Activated T-cell treated with anti-CD3 and anti-CD28 coated beads, Interleukin-2, amount 50 U/mL, for 72 hours (primary cell): ENCODE results near the gene ZNF521. TPM values are rescaled to one million over a fixed set of nuclear protein-coding genes. Genes with fewer than 3 reads are reported as not detected.
"Not testable (repeated sequence)": the region's sequence is repeated elsewhere in the genome, so short reads cannot be mapped to it uniquely, and the experiment has no call there.

Source experiments
- ATAC-seq, 2 donors: fragments of 150-1000 bp; cut with Tn5 transposase; replicated peaks in 1 of 2; 2 replicates each; pipeline ENCODE4 v1.10.0; 2021; ENCODE audit warnings: moderate library complexity in 2 of 2, mild to moderate bottlenecking in 1 of 2
- DNase-seq, 2 donors: peaks; one replicate each; pipeline ENCODE4 v3.0.0; 2021 to 2022; ENCODE audit warnings: mixed read lengths in 1 of 2
- H3K27ac Mint-ChIP-seq: one replicate; pipeline ENCODE4 v1.8.0; 2022; ENCODE audit warnings: mild to moderate bottlenecking, moderate library complexity, mixed read lengths
- H3K27me3 Mint-ChIP-seq: one replicate; pipeline ENCODE4 v1.8.0; 2022; ENCODE audit warnings: low read depth, mixed read lengths
- H3K36me3 Mint-ChIP-seq, 2 donors: one replicate each; pipeline ENCODE4 v1.8.0; 2022; ENCODE audit warnings: mixed read lengths in 2 of 2, mild to moderate bottlenecking in 1 of 2; ENCODE audit not compliant: insufficient read depth in 2 of 2
- H3K4me1 Mint-ChIP-seq: one replicate; pipeline ENCODE4 v1.8.0; 2022; ENCODE audit warnings: low read depth, mixed read lengths
- H3K4me3 Mint-ChIP-seq, 2 donors: one replicate each; pipeline ENCODE4 v1.8.0; 2022; ENCODE audit warnings: mild to moderate bottlenecking in 2 of 2, mixed read lengths in 2 of 2, moderate library complexity in 2 of 2
- H3K9me3 Mint-ChIP-seq, 2 donors: one replicate each; pipeline ENCODE4 v1.8.0; 2022; ENCODE audit warnings: mixed read lengths in 2 of 2
- total RNA-seq, 2 donors: library from RNA; stranded (reverse); gene quantifications; one replicate each; pipeline ENCODE4 v1.2.3, GENCODE V29; 2022

Gene ZNF521
- total RNA-seq, 2 donors from 2014 or later, result not detected

- no peaks in the 10 kb centered on the region for H3K9me3 Mint-ChIP-seq
- ATAC-seq (no peak), DNase-seq (no peak)
- H3K27ac Mint-ChIP-seq, result no peak overlapping the region
- H3K4me3 Mint-ChIP-seq, result no peak overlapping the region
- no peaks in the 10 kb centered on the region for H3K4me1 Mint-ChIP-seq
- no peaks in the 10 kb centered on the region for H3K27me3 Mint-ChIP-seq
- H3K36me3 Mint-ChIP-seq, result no peaks in the 10 kb centered on the region
Observed at GRCh38 chr18:25056429-25056828, 295.5 kb downstream of the ZNF521 start.

- H3K27me3 Mint-ChIP-seq, result no peaks in the 10 kb centered on the region
- H3K36me3 Mint-ChIP-seq, result no peaks in the 10 kb centered on the region
- no peak for ATAC-seq
Observed at GRCh38 chr18:25055076-25055475, 296.9 kb downstream of the ZNF521 start.

GRCh38 chr18:25053466-25053865 lies 298.5 kb downstream of the ZNF521 start:
- no peak overlapping the region for H3K4me3 Mint-ChIP-seq
- no peak overlapping the region for H3K27ac Mint-ChIP-seq
- no peaks in the 10 kb centered on the region for H3K27me3 Mint-ChIP-seq
- H3K4me1 Mint-ChIP-seq, result no peaks in the 10 kb centered on the region
- no peaks in the 10 kb centered on the region for H3K36me3 Mint-ChIP-seq
- no peaks in the 10 kb centered on the region for H3K9me3 Mint-ChIP-seq
- no peak for DNase-seq
- ATAC-seq, result no peak

More at GRCh38 chr18:25055076-25055475, 296.9 kb downstream of the ZNF521 start:
- DNase-seq, result no peak
- no peaks in the 10 kb centered on the region for H3K4me1 Mint-ChIP-seq
- no peak overlapping the region for H3K27ac Mint-ChIP-seq
- no peak overlapping the region for H3K4me3 Mint-ChIP-seq
- H3K9me3 Mint-ChIP-seq, result no peaks in the 10 kb centered on the region

GRCh38 chr18:25052511-25052921 lies 299.4 kb downstream of the ZNF521 start:
- Mint-ChIP-seq H3K27ac (no peak overlapping the region), H3K36me3 (no peaks in the 10 kb centered on the region), H3K9me3 (no peaks in the 10 kb centered on the region), H3K27me3 (no peaks in the 10 kb centered on the region), H3K4me1 (no peaks in the 10 kb centered on the region), H3K4me3 (no peak overlapping the region)
- ATAC-seq (no peak), DNase-seq (no peak)

- Mint-ChIP-seq H3K36me3 (no peaks in the 10 kb centered on the region), H3K27me3 (no peaks in the 10 kb centered on the region), H3K4me1 (no peaks in the 10 kb centered on the region), H3K27ac (no peak overlapping the region), H3K9me3 (no peaks in the 10 kb centered on the region), H3K4me3 (no peak overlapping the region)
- DNase-seq (no peak), ATAC-seq (no peak)
Observed at GRCh38 chr18:25050605-25051004, 301.4 kb downstream of the ZNF521 start.

GRCh38 chr18:25047983-25048382 lies 304.0 kb downstream of the ZNF521 start:
- Mint-ChIP-seq H3K4me1 (no peaks in the 10 kb centered on the region), H3K27me3 (peaks cover 7% of the 10 kb centered on the region), H3K27ac (no peak overlapping the region), H3K9me3 (no peaks in the 10 kb centered on the region), H3K4me3 (no peak overlapping the region), H3K36me3 (no peaks in the 10 kb centered on the region)
- no peak for DNase-seq
- no peak for ATAC-seq

GRCh38 chr18:25047421-25047820 lies 304.5 kb downstream of the ZNF521 start:
- H3K27me3 Mint-ChIP-seq, result peaks cover 7% of the 10 kb centered on the region
- no peaks in the 10 kb centered on the region for H3K4me1 Mint-ChIP-seq
- no peak overlapping the region for H3K4me3 Mint-ChIP-seq
- no peak overlapping the region for H3K27ac Mint-ChIP-seq
- no peaks in the 10 kb centered on the region for H3K36me3 Mint-ChIP-seq
- H3K9me3 Mint-ChIP-seq, result peaks cover 0 to under 1% of the 10 kb centered on the region in 2 donors
- no peak for DNase-seq
- ATAC-seq, result no peak

- peaks cover 7% of the 10 kb centered on the region for H3K27me3 Mint-ChIP-seq
- no peak for ATAC-seq
- peaks cover under 1% of the 10 kb centered on the region for H3K4me1 Mint-ChIP-seq
- no peak overlapping the region for H3K4me3 Mint-ChIP-seq
- no peak for DNase-seq
- peaks cover 0 to 1% of the 10 kb centered on the region in 2 donors for H3K9me3 Mint-ChIP-seq
- no peaks in the 10 kb centered on the region for H3K36me3 Mint-ChIP-seq
- H3K27ac Mint-ChIP-seq, result no peak overlapping the region
Observed at GRCh38 chr18:25044694-25045093, 307.3 kb downstream of the ZNF521 start.

- H3K27me3 Mint-ChIP-seq, result peaks cover 7% of the 10 kb centered on the region
- no peak overlapping the region for H3K27ac Mint-ChIP-seq
- no peak for DNase-seq
- H3K9me3 Mint-ChIP-seq, result peaks cover 0 to 2% of the 10 kb centered on the region in 2 donors
- no peak overlapping the region for H3K4me3 Mint-ChIP-seq
- H3K36me3 Mint-ChIP-seq, result no peaks in the 10 kb centered on the region
- H3K4me1 Mint-ChIP-seq, result peaks cover 4% of the 10 kb centered on the region
- no peak for ATAC-seq
Observed at GRCh38 chr18:25043104-25043503, 308.9 kb downstream of the ZNF521 start.

GRCh38 chr18:25042641-25043051 lies 309.3 kb downstream of the ZNF521 start:
- Mint-ChIP-seq H3K36me3 (no peaks in the 10 kb centered on the region), H3K27me3 (peaks cover 7% of the 10 kb centered on the region), H3K4me3 (no peak overlapping the region), H3K27ac (no peak overlapping the region), H3K9me3 (peaks cover 0 to 2% of the 10 kb centered on the region in 2 donors), H3K4me1 (peaks cover 4% of the 10 kb centered on the region)
- DNase-seq, result no peak
- no peak for ATAC-seq

GRCh38 chr18:25039781-25040180 lies 312.2 kb downstream of the ZNF521 start:
- H3K27ac Mint-ChIP-seq, result no peak overlapping the region
- H3K4me3 Mint-ChIP-seq, result no peak overlapping the region
- DNase-seq (no peak), ATAC-seq (no peak)
- no peaks in the 10 kb centered on the region for H3K36me3 Mint-ChIP-seq
- peaks cover 0 to 2% of the 10 kb centered on the region in 2 donors for H3K9me3 Mint-ChIP-seq
- H3K4me1 Mint-ChIP-seq, result peaks cover 4% of the 10 kb centered on the region
- H3K27me3 Mint-ChIP-seq, result peaks cover 7% of the 10 kb centered on the region

GRCh38 chr18:25038261-25038660 lies 313.7 kb downstream of the ZNF521 start:
- no peak overlapping the region for H3K4me3 Mint-ChIP-seq
- peaks cover 1% of the 10 kb centered on the region for H3K27me3 Mint-ChIP-seq
- no peak for ATAC-seq
- no peak overlapping the region for H3K27ac Mint-ChIP-seq
- H3K4me1 Mint-ChIP-seq, result peaks cover 4% of the 10 kb centered on the region
- H3K36me3 Mint-ChIP-seq, result no peaks in the 10 kb centered on the region
- no peak for DNase-seq
- H3K9me3 Mint-ChIP-seq, result peaks cover 2 to 4% of the 10 kb centered on the region in 2 donors

GRCh38 chr18:25033747-25034471 lies 318.1 kb downstream of the ZNF521 start:
- no peaks in the 10 kb centered on the region for H3K36me3 Mint-ChIP-seq
- H3K4me3 Mint-ChIP-seq, result no peak overlapping the region
- DNase-seq, result no peak
- no peaks in the 10 kb centered on the region for H3K27me3 Mint-ChIP-seq
- no peak overlapping the region for H3K27ac Mint-ChIP-seq
- H3K9me3 Mint-ChIP-seq, result peaks cover 2 to 7% of the 10 kb centered on the region in 2 donors
- no peak for ATAC-seq
- no peaks in the 10 kb centered on the region for H3K4me1 Mint-ChIP-seq

- H3K4me3 Mint-ChIP-seq, H3K36me3 Mint-ChIP-seq, H3K27ac Mint-ChIP-seq, DNase-seq, H3K4me1 Mint-ChIP-seq, ATAC-seq, H3K27me3 Mint-ChIP-seq, H3K9me3 Mint-ChIP-seq: not testable (repeated sequence)
Observed at GRCh38 chr18:25033175-25033574, 318.8 kb downstream of the ZNF521 start.
